PC-9 (cell line): ENCODE measurements around the gene ECHDC3. TPM values are rescaled to one million over a fixed set of nuclear protein-coding genes. Genes with fewer than 3 reads are reported as not detected.

Source experiments
- BruUV-seq: library from RNA; stranded (reverse); fragments of 400-500 nt; replicated peaks from 2 replicates; lab custom pipeline; 2021; lab: Mats Ljungman, UMichigan
- CTCF ChIA-PET: fragments of 300-600 bp; sonication (Branson Sonifier 250); formaldehyde crosslinking; loops from one replicate; lab custom pipeline; 2022; ENCODE audit warnings: antibody characterized with exemption; lab: Charles Lee
- POLR2A ChIA-PET: fragments of 300-600 bp; sonication (Branson Sonifier 250); formaldehyde crosslinking; loops from one replicate; lab custom pipeline; 2022; ENCODE audit warnings: antibody characterized with exemption; ENCODE audit not compliant: unreplicated experiment; lab: Charles Lee
- DNase-seq, 2 experiments: peaks; one replicate each; pipeline versions ENCODE4 v3.0.0 to v3.0.0-alpha.2; 2015 to 2022; ENCODE audit warnings: mixed read lengths in 1 of 2
- H2AFZ ChIP-seq: fragments of 200-600 bp; sonication (generic); 2 replicates; pipeline ENCODE4 v1.8.1; 2017; ENCODE audit warnings: antibody characterized with exemption
- H3F3A ChIP-seq: fragments of 200-600 bp; sonication (generic); 2 replicates; pipeline ENCODE4 v1.8.1; 2017; ENCODE audit warnings: antibody characterized with exemption, mild to moderate bottlenecking, low read depth; ENCODE audit not compliant: insufficient read depth
- H3K27ac ChIP-seq: fragments of 200-600 bp; sonication (generic); 2 replicates; pipeline ENCODE4 v1.6.1; 2016; ENCODE audit warnings: mixed run types
- H3K27me3 ChIP-seq: fragments of 200-600 bp; sonication (generic); 2 replicates; pipeline ENCODE4 v1.6.1; 2016; ENCODE audit warnings: low read depth, mixed run types; ENCODE audit not compliant: insufficient read depth
- H3K36me3 ChIP-seq: fragments of 200-600 bp; sonication (generic); 2 replicates; pipeline ENCODE4 v1.6.1; 2016; ENCODE audit warnings: low read depth, mixed run types
- H3K4me1 ChIP-seq: fragments of 200-600 bp; sonication (generic); replicated peaks from 2 replicates; pipeline ENCODE4 v1.6.1; 2016; ENCODE audit warnings: mixed run types; ENCODE audit not compliant: insufficient read depth
- H3K4me2 ChIP-seq: fragments of 200-600 bp; sonication (generic); 2 replicates; pipeline ENCODE4 v1.6.1; 2017; ENCODE audit warnings: mixed run types
- H3K4me3 ChIP-seq: fragments of 200-600 bp; sonication (generic); 2 replicates; pipeline ENCODE4 v1.6.1; 2016; ENCODE audit warnings: mixed run types
- H3K79me2 ChIP-seq: fragments of 200-600 bp; sonication (generic); 2 replicates; pipeline ENCODE4 v1.6.1; 2017; ENCODE audit warnings: low read depth, mixed run types
- H3K9me2 ChIP-seq: fragments of 200-600 bp; sonication (generic); 2 replicates; pipeline ENCODE4 v1.8.1; 2017; ENCODE audit warnings: mild to moderate bottlenecking; ENCODE audit not compliant: insufficient read depth
- H3K9me3 ChIP-seq: fragments of 200-600 bp; sonication (generic); 2 replicates; pipeline ENCODE4 v1.8.1; 2016; ENCODE audit warnings: low read depth; ENCODE audit not compliant: insufficient read depth
- H4K20me1 ChIP-seq: fragments of 200-600 bp; sonication (generic); 2 replicates; pipeline ENCODE4 v1.8.1; 2017; ENCODE audit not compliant: insufficient read depth
- CTCF ChIP-seq: fragments of 200-600 bp; sonication (generic); conservative IDR thresholded peaks from 2 replicates; pipeline ENCODE4 v1.6.1; 2017; ENCODE audit warnings: mixed run types, antibody characterized with exemption, mild to moderate bottlenecking, moderate library complexity
- EZH2 ChIP-seq: fragments of 200-600 bp; sonication (generic); IDR thresholded peaks from 2 replicates; pipeline ENCODE4 v1.8.0; 2017; ENCODE audit warnings: antibody characterized with exemption, low read depth
- intact Hi-C: fragments of 100-400 bp; cut with micrococcal nuclease; formaldehyde crosslinking; loops from one replicate; pipeline ENCODE4 v1.10.0; 2022; ENCODE audit not compliant: unreplicated experiment
- total RNA-seq: library from RNA; stranded (reverse); gene quantifications from 2 replicates; pipeline ENCODE4 v1.2.3, GENCODE V29; 2021

Gene ECHDC3
- total RNA-seq, 1 experiment from 2014 or later: not detected

GRCh38 chr10:11720260-11720741 lies 21.9 kb upstream of the ECHDC3 start:
- peaks cover 20% of the 10 kb centered on the region; the same call in 1 of the 2 replicates for H3F3A ChIP-seq
- H4K20me1 ChIP-seq: no peaks in the 10 kb centered on the region
- H3K79me2 ChIP-seq: no peaks in the 10 kb centered on the region
- peaks cover 34% of the 10 kb centered on the region for H3K4me1 ChIP-seq
- H3K9me3 ChIP-seq: no peaks in the 10 kb centered on the region
- H3K9me2 ChIP-seq: no peaks in the 10 kb centered on the region
- ChIA-PET POLR2A (no interaction called here), CTCF (no interaction called here)
- DNase-seq: no peak
- no peaks in the 10 kb centered on the region for H3K36me3 ChIP-seq
- TF ChIP-seq CTCF (no peak), EZH2 (no peak)
- no peaks in the 10 kb centered on the region for H3K27me3 ChIP-seq
- H3K4me2 ChIP-seq: peak overlapping the region; percentile 53
- peak overlapping the region; percentile 64 for H3K27ac ChIP-seq
- BruUV-seq: no TSS peak
- H2AFZ ChIP-seq: no peak overlapping the region; the same call in 1 of the 2 replicates
- intact Hi-C loops: no loop called here
- no peak overlapping the region for H3K4me3 ChIP-seq

GRCh38 chr10:11721806-11722205 lies 20.4 kb upstream of the ECHDC3 start:
- no peak for TF ChIP-seq CTCF
- TF ChIP-seq EZH2: no peak
- BruUV-seq: no TSS peak
- H3K4me3 ChIP-seq: no peak overlapping the region
- H2AFZ ChIP-seq: no peak overlapping the region
- H3K4me1 ChIP-seq: peaks cover 21% of the 10 kb centered on the region
- no peaks in the 10 kb centered on the region for H3K9me2 ChIP-seq
- H3K4me2 ChIP-seq: no peak overlapping the region
- H3K27ac ChIP-seq: no peak overlapping the region
- peaks cover 10% of the 10 kb centered on the region; the same call in 1 of the 2 replicates for H3F3A ChIP-seq
- ChIA-PET CTCF (no interaction called here), POLR2A (interaction anchor here (0.7 kb wide), 1 partner anchor 86 kb away, joined by 3 read pairs; no protein-coding TSS in a partner anchor)
- H4K20me1 ChIP-seq: no peaks in the 10 kb centered on the region
- DNase-seq: no peak
- intact Hi-C loops: no loop called here
- H3K9me3 ChIP-seq: no peaks in the 10 kb centered on the region
- H3K36me3 ChIP-seq: no peaks in the 10 kb centered on the region
- H3K27me3 ChIP-seq: no peaks in the 10 kb centered on the region
- no peaks in the 10 kb centered on the region for H3K79me2 ChIP-seq

GRCh38 chr10:11723359-11723758 lies 18.8 kb upstream of the ECHDC3 start:
- CTCF ChIA-PET: no interaction called here
- intact Hi-C loops: no loop called here
- TF ChIP-seq CTCF (no peak), EZH2 (no peak)
- POLR2A ChIA-PET: no interaction called here
- Histone ChIP-seq H3K79me2 (no peaks in the 10 kb centered on the region), H4K20me1 (no peaks in the 10 kb centered on the region), H3K27ac (no peak overlapping the region), H3K4me2 (no peak overlapping the region), H3K4me3 (no peak overlapping the region), H3K27me3 (no peaks in the 10 kb centered on the region), H3F3A (peaks cover 9% of the 10 kb centered on the region; the same call in 1 of the 2 replicates), H3K9me2 (no peaks in the 10 kb centered on the region), H2AFZ (no peak overlapping the region), H3K36me3 (no peaks in the 10 kb centered on the region), H3K4me1 (peaks cover 19% of the 10 kb centered on the region), H3K9me3 (no peaks in the 10 kb centered on the region)
- DNase-seq: no peak
- BruUV-seq: no TSS peak
